Stimulated activated CD8-positive, alpha-beta memory T cell treated with anti-CD3 and anti-CD28 coated beads, Interleukin-15, amount 100 ng/mL, for 24 hours (primary cell): ENCODE results near the gene OR2T12.
"Not testable (repeated sequence)": the region's sequence is repeated elsewhere in the genome, so short reads cannot be mapped to it uniquely, and the experiment has no call there.

Source experiments
- DNase-seq: peaks from one replicate; pipeline ENCODE4 v3.0.0-alpha.2; 2020; ENCODE audit warnings: low read depth

The OR2T12 gene, protein sequence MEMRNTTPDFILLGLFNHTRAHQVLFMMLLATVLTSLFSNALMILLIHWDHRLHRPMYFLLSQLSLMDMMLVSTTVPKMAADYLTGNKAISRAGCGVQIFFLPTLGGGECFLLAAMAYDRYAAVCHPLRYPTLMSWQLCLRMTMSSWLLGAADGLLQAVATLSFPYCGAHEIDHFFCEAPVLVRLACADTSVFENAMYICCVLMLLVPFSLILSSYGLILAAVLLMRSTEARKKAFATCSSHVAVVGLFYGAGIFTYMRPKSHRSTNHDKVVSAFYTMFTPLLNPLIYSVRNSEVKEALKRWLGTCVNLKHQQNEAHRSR

GRCh38 chr1:248303324-248303723 lies at the start of gene OR2T12:
Gene OR2T12 (minus strand): TSS chr1:248303424. CDS start chr1:248295578, 7,846 bp downstream.
- no peak for DNase-seq

GRCh38 chr1:248348475-248348874 lies 45.3 kb upstream of the OR2T12 start, which contains the start of gene OR14C36:
Gene OR14C36 (plus strand): TSS chr1:248348775. CDS start chr1:248348775, 0 bp downstream.
- no peak for DNase-seq

DNA sequence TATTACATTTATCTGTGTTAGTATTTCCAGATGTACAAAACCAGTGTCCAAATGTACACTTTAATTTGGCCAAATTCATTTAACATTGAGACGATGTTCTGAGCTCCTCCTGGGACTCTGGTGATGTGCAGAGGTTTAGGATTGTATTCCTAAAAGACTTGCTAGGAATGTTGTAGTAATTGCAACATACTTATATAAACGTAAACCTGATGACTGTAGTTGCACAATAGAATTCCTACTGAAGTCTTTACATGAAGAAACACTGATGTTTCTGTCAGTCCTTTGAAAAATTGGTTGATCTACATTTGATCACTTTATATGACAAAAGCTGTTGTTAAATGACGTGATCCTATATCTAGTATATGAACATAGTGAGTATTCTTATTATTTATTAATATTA lies 40.2 kb upstream of the OR2T12 start:
- DNase-seq = no peak

DNA sequence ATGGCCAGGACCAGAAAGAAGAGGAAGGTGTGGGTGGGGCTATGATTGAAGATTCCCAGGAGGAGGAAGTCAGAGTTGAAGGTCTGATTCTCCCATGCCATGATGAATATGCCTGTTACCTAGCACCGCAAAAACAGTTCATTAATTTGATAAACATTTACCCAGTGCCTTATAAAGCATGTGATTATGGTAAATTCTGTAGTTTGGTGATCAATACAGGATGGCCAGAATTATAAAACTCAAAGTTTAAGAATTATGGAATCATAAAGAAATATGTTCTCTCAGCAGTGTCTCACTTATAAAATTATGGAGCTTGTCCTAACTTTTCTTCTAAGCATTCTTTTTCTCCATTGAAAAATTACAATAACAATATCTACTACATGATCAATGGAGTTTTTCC lies 21.2 kb upstream of the OR2T12 start, which contains the start of gene OR2M7:
TSS of gene OR2M7 (minus strand) at position 101 of the 400 bp plus-strand sequence. CDS start at position 101, 0 bp downstream.
- DNase-seq = no peak

GRCh38 chr1:248316796-248317195 lies 13.6 kb upstream of the OR2T12 start:
- no peak for DNase-seq

DNA sequence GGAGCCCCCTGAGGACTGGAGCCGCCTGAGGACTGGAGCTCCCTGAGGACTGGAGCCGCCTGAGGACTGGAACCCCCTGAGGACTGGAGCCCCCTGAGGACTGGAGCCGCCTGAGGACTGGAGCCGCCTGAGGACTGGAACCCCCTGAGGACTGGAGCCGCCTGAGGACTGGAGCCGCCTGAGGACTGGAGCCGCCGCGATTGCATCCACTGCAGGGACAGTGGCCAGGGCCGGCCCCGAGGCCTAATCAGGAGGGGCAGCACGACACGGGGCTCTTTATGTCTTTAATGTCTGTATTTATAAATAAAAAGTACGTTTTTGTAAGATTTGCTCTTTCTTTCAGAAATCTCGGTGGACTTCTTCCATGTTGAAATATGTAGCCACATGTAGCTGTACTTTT lies 3.5 kb upstream of the OR2T12 start:
- not testable (repeated sequence) for DNase-seq

DNA sequence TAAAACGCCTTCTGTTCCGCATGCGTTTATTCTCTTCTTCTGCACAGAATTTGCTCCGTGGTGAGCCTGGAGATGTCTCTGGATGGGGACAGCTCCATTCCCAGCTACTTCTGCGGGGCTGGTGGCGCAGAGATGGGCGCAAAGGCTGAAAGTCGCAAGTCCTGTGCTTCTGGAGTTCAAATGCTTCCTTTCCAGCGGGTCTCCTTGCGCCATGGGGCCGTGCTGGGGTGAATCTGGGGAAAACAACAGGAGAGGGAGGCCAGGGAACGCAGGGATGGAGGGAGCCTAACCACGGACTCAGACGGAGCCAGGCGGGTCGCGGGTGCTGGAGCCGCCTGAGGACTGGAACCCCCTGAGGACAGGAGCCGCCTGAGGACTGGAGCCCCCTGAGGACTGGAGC lies 2.9 kb upstream of the OR2T12 start:
- no peak for DNase-seq

DNA sequence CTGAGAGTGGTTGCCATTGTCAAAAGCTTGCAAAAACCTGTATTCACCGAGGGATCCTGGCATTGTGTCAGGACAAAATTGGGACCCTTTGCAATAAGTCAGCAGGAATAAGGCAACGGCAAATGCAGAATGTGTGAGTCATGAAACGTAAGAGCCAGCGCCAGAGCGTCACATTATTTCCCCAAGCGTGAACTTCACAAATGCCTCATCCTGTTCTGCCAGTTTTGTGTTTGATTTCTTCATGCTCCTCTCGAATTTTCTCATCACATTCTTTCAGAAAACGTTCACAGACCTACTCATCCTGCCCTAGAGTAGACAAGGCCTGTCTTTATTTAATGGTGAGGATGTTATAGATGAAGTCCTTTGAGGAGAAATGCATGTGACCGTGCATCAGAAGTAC lies 2.4 kb upstream of the OR2T12 start:
- not testable (repeated sequence) for DNase-seq

DNA sequence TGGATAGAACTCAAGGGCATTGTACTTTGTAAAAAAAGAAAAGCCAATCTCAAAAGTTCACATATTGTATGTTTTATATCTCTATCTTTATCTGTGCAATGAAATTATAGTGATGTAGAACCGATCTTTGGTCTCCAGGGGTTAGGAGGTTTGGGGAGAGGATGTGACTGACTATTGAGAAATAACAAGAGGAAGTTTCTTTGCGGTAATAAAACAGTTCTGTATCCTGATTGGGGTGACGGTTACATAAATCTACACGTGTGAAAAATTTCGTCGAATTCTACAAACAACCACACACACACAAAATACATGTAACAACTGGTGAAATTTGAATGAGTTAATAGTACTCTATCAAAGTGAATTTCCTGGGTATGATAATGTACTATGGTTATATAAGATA lies 14.8 kb downstream of the OR2T12 start:
- DNase-seq = no peak

DNA sequence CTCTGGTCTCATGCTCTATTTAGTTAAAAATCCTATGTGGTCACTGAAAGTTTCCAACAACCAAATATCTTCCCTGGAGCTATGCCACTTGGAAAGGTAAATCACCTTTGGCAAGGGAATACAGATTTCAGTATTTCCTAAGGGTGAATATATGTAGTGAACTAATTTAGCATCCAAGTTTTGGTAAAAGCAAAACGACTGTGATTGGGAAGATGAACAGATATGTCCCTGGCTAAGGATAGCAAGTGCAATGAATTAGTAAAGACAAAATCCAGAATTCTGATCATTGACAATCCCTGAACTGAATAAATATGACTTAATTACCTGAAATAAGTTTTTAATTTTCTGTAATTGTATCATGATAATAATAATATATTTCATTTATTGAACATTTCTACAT lies 25.3 kb downstream of the OR2T12 start, which contains the start of gene OR2T33:
TSS of gene OR2T33 (minus strand) at position 101 of the 400 bp plus-strand sequence. CDS start 4,162 bp downstream, outside the sequence.
- DNase-seq = no peak

GRCh38 chr1:248273225-248273624 lies 30.0 kb downstream of the OR2T12 start:
- not testable (repeated sequence) for DNase-seq

- no peak for DNase-seq
Measured at GRCh38 chr1:248268178-248268577, 35.0 kb downstream of the OR2T12 start.

GRCh38 chr1:248259309-248259708 lies 43.9 kb downstream of the OR2T12 start:
- DNase-seq = not testable (repeated sequence)

- DNase-seq = no peak
Measured at GRCh38 chr1:248243204-248243603, 60.0 kb downstream of the OR2T12 start.
